Liver (tissue), 9 donors: Measurements from ENCODE around the gene TTLL3. TPM values are rescaled to one million over a fixed set of nuclear protein-coding genes. Genes with fewer than 3 reads are reported as not detected.
A peak's percentile ranks its signal among the peaks of the same experiment; 100 is the strongest.
"Not testable (repeated sequence)": the region's sequence is repeated elsewhere in the genome, so short reads cannot be mapped to it uniquely, and the experiment has no call there.

ENCODE experiments used
- DNase-seq: peaks from one replicate; pipeline ENCODE4 v3.0.0-alpha.2; 2017; ENCODE audit warnings: low spot score
- H3K27ac ChIP-seq, 2 donors: one replicate each; pipeline ENCODE4 v1.7.0; 2013; ENCODE audit warnings: inconsistent platforms in 2 of 2, low read length in 2 of 2, control low read depth in 1 of 2, low read depth in 1 of 2, mild to moderate bottlenecking in 1 of 2
- H3K27me3 ChIP-seq, 4 donors: one replicate each; pipeline versions ENCODE4 v1.6.1 to v1.7.0; 2013; ENCODE audit warnings: low read length in 3 of 4, inconsistent platforms in 1 of 4, mild to moderate bottlenecking in 1 of 4, moderate library complexity in 1 of 4; ENCODE audit not compliant: control insufficient read depth in 4 of 4, insufficient read depth in 4 of 4
- H3K36me3 ChIP-seq, 4 donors: one replicate each; pipeline versions ENCODE4 v1.6.1 to v1.7.0; 2013; ENCODE audit warnings: low read length in 3 of 4, mild to moderate bottlenecking in 3 of 4, low read depth in 1 of 4, moderate library complexity in 1 of 4; ENCODE audit not compliant: control insufficient read depth in 4 of 4, insufficient read depth in 3 of 4
- H3K4me1 ChIP-seq, 4 donors: one replicate each; pipeline versions ENCODE4 v1.6.1 to v1.7.0; 2013; ENCODE audit warnings: low read length in 3 of 4, mild to moderate bottlenecking in 3 of 4, moderate library complexity in 1 of 4; ENCODE audit not compliant: control insufficient read depth in 4 of 4, insufficient read depth in 4 of 4
- H3K4me3 ChIP-seq, 3 donors: one replicate each; pipeline versions ENCODE4 v1.6.1 to v1.7.0; 2013; ENCODE audit warnings: low read length in 3 of 3, control low read depth in 1 of 3, low read depth in 1 of 3, mild to moderate bottlenecking in 1 of 3
- H3K9ac ChIP-seq, 2 donors: one replicate each; pipeline ENCODE4 v1.7.0; 2013; ENCODE audit warnings: low read length in 2 of 2, mild to moderate bottlenecking in 2 of 2, moderate library complexity in 2 of 2, control low read depth in 1 of 2, low read depth in 1 of 2
- H3K9me3 ChIP-seq, 4 donors: one replicate each; pipeline versions ENCODE4 v1.6.1 to v1.7.0; 2013; ENCODE audit warnings: low read length in 3 of 4; ENCODE audit not compliant: control insufficient read depth in 4 of 4
- ATF3 ChIP-seq: IDR thresholded peaks from 2 replicates; pipeline ENCODE4 v1.6.1; 2016; ENCODE audit warnings: antibody characterized with exemption
- FOXA1 ChIP-seq: IDR thresholded peaks from 2 replicates; pipeline ENCODE4 v1.6.1; 2016; ENCODE audit warnings: antibody characterized with exemption
- FOXA2 ChIP-seq: IDR thresholded peaks from 2 replicates; pipeline ENCODE4 v1.6.1; 2016; ENCODE audit warnings: antibody characterized with exemption
- HNF4A ChIP-seq, 2 donors: conservative IDR thresholded peaks; 2 replicates each; pipeline ENCODE4 v1.6.1; 2016; ENCODE audit warnings: antibody characterized with exemption in 2 of 2, mild to moderate bottlenecking in 2 of 2
- HNF4G ChIP-seq: IDR thresholded peaks from 2 replicates; pipeline ENCODE4 v1.6.1; 2016; ENCODE audit warnings: antibody characterized with exemption
- MAX ChIP-seq: IDR thresholded peaks from 2 replicates; pipeline ENCODE4 v1.6.1; 2016; ENCODE audit warnings: antibody characterized with exemption
- NR2F2 ChIP-seq: IDR thresholded peaks from 2 replicates; pipeline ENCODE4 v1.6.1; 2016; ENCODE audit warnings: antibody characterized with exemption
- RAD21 ChIP-seq, 2 donors: IDR thresholded peaks; 2 replicates each; pipeline ENCODE4 v1.6.1; 2016; ENCODE audit warnings: antibody characterized with exemption in 2 of 2, mild to moderate bottlenecking in 2 of 2
- RXRA ChIP-seq, 2 donors: IDR thresholded peaks; 2 replicates each; pipeline ENCODE4 v1.6.1; 2017 to 2018; ENCODE audit warnings: antibody characterized with exemption in 2 of 2, mild to moderate bottlenecking in 1 of 2
- SP1 ChIP-seq: IDR thresholded peaks from 2 replicates; pipeline ENCODE4 v1.6.1; 2018; ENCODE audit warnings: antibody characterized with exemption, mild to moderate bottlenecking
- TAF1 ChIP-seq: conservative IDR thresholded peaks from 2 replicates; pipeline ENCODE4 v1.6.1; 2016; ENCODE audit warnings: antibody characterized with exemption, mild to moderate bottlenecking
- YY1 ChIP-seq: IDR thresholded peaks from 2 replicates; pipeline ENCODE4 v1.6.1; 2016; ENCODE audit warnings: antibody characterized with exemption, mild to moderate bottlenecking
- ZBTB33 ChIP-seq: IDR thresholded peaks from 2 replicates; pipeline ENCODE4 v1.6.1; 2016; ENCODE audit warnings: antibody characterized with exemption
- WGBS: extraction: QIAGEN DNeasy Blood & Tissue Kit; methylation state at CpG from one replicate; pipeline ENCODE4 v1.1.7; 2013; 5-methylcytosine and 5-hydroxymethylcytosine counted together
- polyA plus RNA-seq, 2 donors: library from polyadenylated mRNA; stranded (reverse) in 1 of 2; unstranded in 1 of 2; fragments of 200-250 nt in 1 of 2; fragments of >200 nt in 1 of 2; fragmentation: Nextera tagmentation in 1 of 2; extraction: Ambion mirVana in 1 of 2; gene quantifications; one replicate each; pipeline versions ENCODE4 v1.2.1 to v1.2.3, GENCODE V29; 2013 to 2015
- total RNA-seq, 2 donors: library from RNA; depleted of rRNA; stranded (reverse); fragments of >200 nt; gene quantifications; one replicate each; pipeline ENCODE4 v1.2.3, GENCODE V29; 2014
- donor health status: healthy.
- donor health status: healthy.
- donor health status: healthy.
- donor health status: healthy.
- donor health status: healthy.

Gene TTLL3
- total and polyA plus RNA-seq, 4 donors = 2.8 to 19.6 (median 6.5) TPM

- TF ChIP-seq RXRA (IDR thresholded peaks at IDR 0.05) (peak; percentile 67 to 69), YY1 (peak; percentile 37), HNF4A (conservative IDR thresholded peaks at IDR 0.05) (peak in 1 of 2 donors; percentile 36), RAD21 (IDR thresholded peaks at IDR 0.05) (peak in 1 of 2 donors; percentile 19)
- H3K4me1 ChIP-seq = peaks cover 0 to 17% (median 12%) of the 10 kb centered on the region in 4 donors
- WGBS = 40% methylated on average over 6 of the region's 6 CpGs
- H3K36me3 ChIP-seq, H3K4me3 ChIP-seq, H3K27ac ChIP-seq, H3K27me3 ChIP-seq, H3K9ac ChIP-seq, H3K9me3 ChIP-seq, DNase-seq: not testable (repeated sequence)
These were observed 41.9 kb downstream of the TTLL3 start for GRCh38 chr3:9851926-9852325.

GRCh38 chr3:9852528-9852927 lies 42.5 kb downstream of the TTLL3 start:
- DNase-seq = no peak
- no peak for TF ChIP-seq FOXA2
- no peak for TF ChIP-seq ZBTB33
- TF ChIP-seq FOXA1 = no peak
- no peak for TF ChIP-seq RXRA (IDR thresholded peaks at IDR 0.05)
- no peak for TF ChIP-seq HNF4A (conservative IDR thresholded peaks at IDR 0.05)
- no peak for TF ChIP-seq ATF3
- no peak for TF ChIP-seq MAX
- no peak for TF ChIP-seq SP1
- no peak for TF ChIP-seq TAF1
- no peak for TF ChIP-seq HNF4G
- TF ChIP-seq NR2F2 = no peak
- Histone ChIP-seq H3K27ac (no peak overlapping the region), H3K27me3 (no peaks in the 10 kb centered on the region), H3K4me1 (peaks cover 0 to 17% (median 12%) of the 10 kb centered on the region in 4 donors), H3K9me3 (no peaks in the 10 kb centered on the region), H3K36me3 (no peaks in the 10 kb centered on the region), H3K9ac (no peak overlapping the region), H3K4me3 (no peak overlapping the region)
- 94% methylated on average over 6 of the region's 6 CpGs for WGBS

GRCh38 chr3:9854291-9854940 lies 44.4 kb downstream of the TTLL3 start:
- H3K27me3 ChIP-seq, H3K36me3 ChIP-seq, H3K9me3 ChIP-seq, H3K4me3 ChIP-seq, H3K27ac ChIP-seq, H3K9ac ChIP-seq, DNase-seq: not testable (repeated sequence)
- peaks cover 0 to 12% (median 7%) of the 10 kb centered on the region in 4 donors for H3K4me1 ChIP-seq
- 89% methylated on average over 11 of the region's 11 CpGs for WGBS
